SU-DHL-6 (cell line): ENCODE measurements around the gene ANKRD65.

Experiments used
- H2AFZ ChIP-seq: fragments of 200-600 bp; sonication (generic); 2 replicates; pipeline ENCODE4 v1.6.1; 2014; ENCODE audit warnings: low read depth, mild to moderate bottlenecking, moderate library complexity, mixed read lengths, antibody characterized with exemption, low read length; ENCODE audit not compliant: severe bottlenecking
- H3F3A ChIP-seq: fragments of 200-600 bp; shearing (Covaris generic); 2 replicates; pipeline ENCODE4 v1.6.0; 2016; ENCODE audit warnings: antibody characterized with exemption, mild to moderate bottlenecking; ENCODE audit not compliant: insufficient read depth
- H3K27ac ChIP-seq: fragments of 200-600 bp; sonication (generic); 2 replicates; pipeline ENCODE4 v1.5.1; 2016; ENCODE audit warnings: low read depth, mild to moderate bottlenecking, low read length, moderate library complexity, mixed read lengths
- H3K27me3 ChIP-seq: fragments of 200-600 bp; sonication (generic), shearing (Covaris generic); 2 replicates; pipeline ENCODE4 v1.6.0; 2014; ENCODE audit warnings: mild to moderate bottlenecking, low read length
- H3K36me3 ChIP-seq: fragments of 200-600 bp; sonication (generic); 2 replicates; pipeline ENCODE4 v1.6.1; 2014; ENCODE audit warnings: mild to moderate bottlenecking, low read length, mixed read lengths
- H3K4me2 ChIP-seq: fragments of 300-600, 200-600 bp; shearing (Covaris generic), sonication (generic); 2 replicates; pipeline ENCODE4 v1.6.0; 2014; ENCODE audit warnings: low read length, low read depth, mild to moderate bottlenecking; ENCODE audit not compliant: poor library complexity, severe bottlenecking
- H3K4me3 ChIP-seq: fragments of 200-600 bp; sonication (generic); 2 replicates; pipeline ENCODE4 v1.5.1; 2014; ENCODE audit warnings: antibody characterized with exemption, low read length, mild to moderate bottlenecking, mixed read lengths; ENCODE audit not compliant: insufficient read depth, poor library complexity, severe bottlenecking
- H3K79me2 ChIP-seq: fragments of 200-600 bp; sonication (generic); 2 replicates; pipeline ENCODE4 v1.6.1; 2014; ENCODE audit warnings: mild to moderate bottlenecking, low read length, moderate library complexity; ENCODE audit not compliant: insufficient read depth
- H3K9ac ChIP-seq: fragments of 200-600 bp; sonication (generic); 2 replicates; pipeline ENCODE4 v1.7.0; 2014; ENCODE audit warnings: mild to moderate bottlenecking, low read length
- H3K9me2 ChIP-seq: fragments of 200-600 bp; sonication (generic); replicated peaks from 2 replicates; pipeline ENCODE4 v1.6.1; 2014; ENCODE audit warnings: low read length; ENCODE audit not compliant: insufficient read depth
- H3K9me3 ChIP-seq: fragments of 200-600 bp; sonication (generic); 2 replicates; pipeline ENCODE4 v1.6.1; 2014; ENCODE audit warnings: low read length, mixed read lengths; ENCODE audit not compliant: insufficient read depth
- H4K20me1 ChIP-seq: fragments of 200-600 bp; sonication (generic); 2 replicates; pipeline ENCODE4 v1.6.1; 2014; ENCODE audit warnings: low read depth, mild to moderate bottlenecking, antibody characterized with exemption, low read length, moderate library complexity, mixed read lengths
- EZH2phosphoT487 ChIP-seq: fragments of 200-600 bp; sonication (generic), shearing (Covaris generic); conservative IDR thresholded peaks from 2 replicates; pipeline ENCODE4 v1.6.1; 2018; ENCODE audit warnings: mild to moderate bottlenecking, antibody characterized with exemption, low read length, moderate library complexity, mixed read lengths
- TF ChIP-seq, protein P1 (sequence below): fragments of 200-600 bp; sonication (generic); IDR thresholded peaks from one replicate; pipeline ENCODE4 v1.5.1; 2017; ENCODE audit warnings: antibody characterized with exemption, mild to moderate bottlenecking, low read length, moderate library complexity; ENCODE audit not compliant: insufficient read depth, poor library complexity, severe bottlenecking

The ANKRD65 gene

DNA sequence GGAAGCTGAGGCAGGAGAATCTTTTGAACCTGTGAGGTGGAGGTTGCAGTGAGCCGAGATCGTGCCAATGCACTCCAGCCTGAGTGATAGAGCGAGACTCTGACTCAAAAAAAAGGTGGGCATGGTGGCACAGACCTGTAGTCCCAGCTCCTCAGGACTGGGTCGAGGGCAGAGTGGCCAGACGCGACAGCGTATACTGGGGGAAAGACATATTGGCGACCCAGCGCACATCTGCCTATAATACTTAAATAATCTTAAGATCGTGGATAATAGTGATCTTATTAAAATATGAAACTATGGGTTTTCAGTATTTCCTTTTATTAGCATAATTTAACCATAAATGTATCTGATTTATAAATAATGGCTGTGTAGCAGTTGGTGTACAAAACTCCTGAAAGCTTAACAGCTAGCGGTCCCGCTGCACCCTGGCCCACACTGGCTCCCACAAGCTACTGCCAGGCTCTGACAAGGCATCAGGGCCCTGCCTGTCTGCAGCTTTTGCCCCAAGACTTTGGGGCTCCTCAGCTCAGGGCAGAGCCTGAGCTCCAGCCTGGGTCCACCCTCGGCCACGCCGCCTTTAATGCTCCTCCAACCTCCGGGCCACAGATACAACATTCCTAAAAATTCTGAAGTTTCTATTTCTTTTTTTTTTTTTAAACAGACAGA lies 43.4 kb downstream of the ANKRD65 start:
- Histone ChIP-seq H3K4me2 (no peak overlapping the region), H3K36me3 (no peaks in the 10 kb centered on the region), H2AFZ (no peak overlapping the region), H3K27ac (no peak overlapping the region), H3K9me2 (no peaks in the 10 kb centered on the region), H3K9me3 (no peaks in the 10 kb centered on the region), H3K79me2 (peaks cover 31% of the 10 kb centered on the region), H3F3A (peaks cover 19% of the 10 kb centered on the region), H4K20me1 (no peaks in the 10 kb centered on the region), H3K27me3 (no peaks in the 10 kb centered on the region), H3K9ac (no peak overlapping the region), H3K4me3 (no peak overlapping the region)
- TF ChIP-seq EZH2phosphoT487, result no peak
- TF ChIP-seq, protein P1, sequence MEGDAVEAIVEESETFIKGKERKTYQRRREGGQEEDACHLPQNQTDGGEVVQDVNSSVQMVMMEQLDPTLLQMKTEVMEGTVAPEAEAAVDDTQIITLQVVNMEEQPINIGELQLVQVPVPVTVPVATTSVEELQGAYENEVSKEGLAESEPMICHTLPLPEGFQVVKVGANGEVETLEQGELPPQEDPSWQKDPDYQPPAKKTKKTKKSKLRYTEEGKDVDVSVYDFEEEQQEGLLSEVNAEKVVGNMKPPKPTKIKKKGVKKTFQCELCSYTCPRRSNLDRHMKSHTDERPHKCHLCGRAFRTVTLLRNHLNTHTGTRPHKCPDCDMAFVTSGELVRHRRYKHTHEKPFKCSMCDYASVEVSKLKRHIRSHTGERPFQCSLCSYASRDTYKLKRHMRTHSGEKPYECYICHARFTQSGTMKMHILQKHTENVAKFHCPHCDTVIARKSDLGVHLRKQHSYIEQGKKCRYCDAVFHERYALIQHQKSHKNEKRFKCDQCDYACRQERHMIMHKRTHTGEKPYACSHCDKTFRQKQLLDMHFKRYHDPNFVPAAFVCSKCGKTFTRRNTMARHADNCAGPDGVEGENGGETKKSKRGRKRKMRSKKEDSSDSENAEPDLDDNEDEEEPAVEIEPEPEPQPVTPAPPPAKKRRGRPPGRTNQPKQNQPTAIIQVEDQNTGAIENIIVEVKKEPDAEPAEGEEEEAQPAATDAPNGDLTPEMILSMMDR, result no peak

DNA sequence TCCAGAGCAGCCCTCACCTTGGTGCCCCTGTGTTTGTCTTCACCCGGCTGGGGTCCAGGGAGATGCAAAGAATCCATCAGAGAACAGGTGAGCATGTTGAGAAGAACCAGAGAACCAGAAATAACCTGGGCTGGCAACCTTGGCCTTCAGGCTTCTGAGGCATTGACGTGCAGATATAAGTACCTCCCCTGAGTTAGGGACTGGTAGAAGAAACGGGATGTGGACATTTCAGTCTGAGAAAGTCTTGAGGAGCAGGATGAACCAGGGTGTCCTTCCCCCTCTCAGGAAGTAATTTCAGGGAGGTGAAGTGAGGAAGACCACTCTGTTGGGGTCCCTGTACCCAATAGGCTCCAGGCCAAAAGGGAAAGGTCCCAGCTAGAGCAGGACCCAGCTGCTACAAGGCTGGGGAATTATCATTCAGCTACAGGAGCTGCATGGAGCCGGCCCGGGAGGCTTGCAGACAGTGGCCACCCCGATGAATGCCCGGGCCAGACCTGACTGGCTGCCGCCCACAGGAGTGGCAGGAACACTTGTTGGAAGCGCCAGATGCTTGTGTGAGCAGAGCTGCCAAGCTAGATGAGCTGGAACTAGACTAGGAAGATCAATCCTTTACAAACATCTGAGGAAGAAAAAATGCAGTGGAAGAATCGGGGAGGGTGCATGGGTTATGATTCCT lies 44.4 kb downstream of the ANKRD65 start:
- H3K27ac ChIP-seq, result peak overlapping the region; percentile 63
- H3K4me2 ChIP-seq, result peak overlapping the region; percentile 90
- no peaks in the 10 kb centered on the region for H4K20me1 ChIP-seq
- H3F3A ChIP-seq, result peaks cover 19% of the 10 kb centered on the region
- no peaks in the 10 kb centered on the region for H3K36me3 ChIP-seq
- H3K9me2 ChIP-seq, result no peaks in the 10 kb centered on the region
- no peak for TF ChIP-seq EZH2phosphoT487
- TF ChIP-seq, protein P1, result no peak
- H3K9me3 ChIP-seq, result no peaks in the 10 kb centered on the region
- H3K9ac ChIP-seq, result peak overlapping the region; percentile 99
- peaks cover 21% of the 10 kb centered on the region for H3K79me2 ChIP-seq
- no peaks in the 10 kb centered on the region for H3K27me3 ChIP-seq
- no peak overlapping the region for H3K4me3 ChIP-seq
- no peak overlapping the region for H2AFZ ChIP-seq

DNA sequence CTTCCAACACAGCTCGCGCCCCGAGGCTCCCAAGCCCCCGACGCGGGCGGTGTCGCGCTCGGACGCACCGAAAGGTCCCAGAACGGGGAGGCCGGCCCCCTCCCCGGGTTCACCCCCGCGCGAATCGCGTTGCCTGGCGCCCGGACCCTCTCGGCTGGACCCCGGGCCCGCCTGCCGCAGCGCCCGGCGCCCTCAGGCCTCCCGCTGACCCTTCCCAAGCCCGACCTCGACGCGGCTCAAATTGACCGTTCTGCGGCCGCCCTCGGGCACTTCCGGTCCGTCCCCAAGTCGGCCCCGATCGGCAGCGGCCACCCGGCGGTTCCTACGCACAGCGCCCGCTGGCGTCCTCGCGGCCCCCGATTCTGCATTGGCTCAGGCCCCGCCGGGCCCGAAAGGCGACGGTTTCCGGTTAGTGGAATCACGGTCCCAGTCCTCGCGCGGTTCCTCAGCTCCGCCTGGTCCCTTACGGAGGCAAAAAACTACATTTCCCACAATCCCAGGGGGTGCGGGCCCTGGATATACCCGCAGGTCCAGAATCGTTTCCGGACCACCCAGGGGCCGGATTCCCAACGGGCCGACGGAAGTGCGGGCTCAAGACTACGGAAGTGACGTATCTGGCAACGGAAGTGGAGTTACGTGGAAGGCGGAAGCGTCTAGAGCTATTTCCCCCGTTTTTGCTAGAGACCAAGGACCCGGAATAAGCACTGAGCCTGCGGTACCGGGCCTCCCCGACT lies 46.0 kb downstream of the ANKRD65 start, which contains the start of gene AURKAIP1:
AURKAIP1 (minus strand) TSS at position 279 of the 734 bp plus-strand sequence. CDS start 451 bp downstream, outside the sequence.
- H3K9ac ChIP-seq, result peak within 1 kb of the TSS; percentile 99
- peak within 1 kb of the TSS; percentile 63 for H3K27ac ChIP-seq
- no peak for TF ChIP-seq EZH2phosphoT487
- TF ChIP-seq, protein P1, result no peak
- H2AFZ ChIP-seq, result peak within 1 kb of the TSS; percentile 72
- no peaks in the 10 kb centered on the region for H4K20me1 ChIP-seq
- peak within 1 kb of the TSS; percentile 97 for H3K4me3 ChIP-seq
- no peaks in the 10 kb centered on the region for H3K27me3 ChIP-seq
- H3K79me2 ChIP-seq, result peaks cover 18% of the 10 kb centered on the region
- no peaks in the 10 kb centered on the region for H3K36me3 ChIP-seq
- H3K9me3 ChIP-seq, result no peaks in the 10 kb centered on the region
- H3K4me2 ChIP-seq, result peak within 1 kb of the TSS; percentile 90
- H3F3A ChIP-seq, result peaks cover 19% of the 10 kb centered on the region
- no peaks in the 10 kb centered on the region for H3K9me2 ChIP-seq
